NT2/D1 (cell line): ENCODE results near the gene XRN2.

ENCODE experiments used
- SUZ12 ChIP-seq: IDR thresholded peaks from 2 replicates; pipeline ENCODE4 v1.6.1; 2011; ENCODE audit not compliant: insufficient read length, insufficient read depth; ENCODE audit errors: extremely low read depth
- YY1 ChIP-seq: IDR thresholded peaks from 2 replicates; pipeline ENCODE4 v1.6.1; 2011; ENCODE audit not compliant: insufficient read length, insufficient read depth
- ZNF274 ChIP-seq: IDR thresholded peaks from 2 replicates; pipeline ENCODE4 v1.6.1; 2011; ENCODE audit warnings: mild to moderate bottlenecking, low read depth, low read length

DNA sequence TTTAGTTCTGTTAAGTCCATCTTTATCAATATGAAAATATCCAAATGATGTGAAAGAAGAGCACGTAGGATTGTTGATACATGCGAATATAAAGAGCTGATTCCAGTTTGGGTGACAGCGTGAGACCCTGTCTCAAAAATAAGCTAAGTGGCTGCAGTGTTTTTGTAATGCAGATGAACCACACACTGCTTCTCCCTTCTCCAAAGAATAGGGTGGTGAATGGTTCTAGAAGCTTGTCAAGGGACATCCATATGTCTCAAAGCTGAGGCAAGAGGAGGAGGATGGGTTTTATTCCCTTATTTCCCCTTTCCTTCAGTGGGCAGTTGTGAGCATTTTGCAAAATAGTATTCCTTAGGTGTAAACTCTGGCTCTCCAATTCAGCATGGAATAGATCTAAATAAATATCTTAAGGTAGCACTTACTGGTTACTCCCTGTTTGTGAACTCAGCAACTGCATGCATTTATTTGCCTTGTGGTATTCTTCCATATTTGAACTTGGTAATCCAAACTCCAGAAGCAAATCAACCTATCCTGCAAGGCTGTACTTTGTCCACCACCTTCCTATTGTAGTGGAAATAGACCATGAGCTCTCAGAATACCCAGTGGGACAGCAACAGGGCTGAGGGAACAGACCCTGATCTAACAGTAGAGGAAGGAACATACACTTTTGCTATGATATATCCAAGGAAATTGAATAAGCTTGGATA is 38.0 kb downstream of the XRN2 start:
- no peak for TF ChIP-seq ZNF274
- no peak for TF ChIP-seq SUZ12
- no peak for TF ChIP-seq YY1
